HepG2 (cell line): ENCODE results near the gene AIP. TPM values are rescaled to one million over a fixed set of nuclear protein-coding genes. Genes with fewer than 3 reads are reported as not detected.

Experiments
- ARNT2 ChIP-seq: sonication (generic); formaldehyde crosslinking; IDR thresholded peaks from 2 replicates; pipeline ENCODE4 v1.8.0; 2022; ENCODE audit warnings: mild to moderate bottlenecking, low read depth, missing genetic modification reagents, moderate library complexity
- BCL6 ChIP-seq: IDR thresholded peaks from 2 replicates; pipeline ENCODE4 v1.6.1; 2016; ENCODE audit warnings: missing genetic modification reagents, missing compliant biosample characterization
- DZIP1 ChIP-seq: sonication (generic); formaldehyde crosslinking; IDR thresholded peaks from 2 replicates; pipeline ENCODE4 v1.5.0; 2020; ENCODE audit warnings: mild to moderate bottlenecking, missing genetic modification reagents
- ELF1 ChIP-seq: sonication (generic); formaldehyde crosslinking; IDR thresholded peaks from 2 replicates; pipeline ENCODE4 v1.4.0; 2020; ENCODE audit warnings: missing genetic modification reagents
- ESRRA ChIP-seq: sonication (generic); formaldehyde crosslinking; IDR thresholded peaks from 2 replicates; pipeline ENCODE4 v1.5.1; 2020; ENCODE audit warnings: mild to moderate bottlenecking, low read depth, missing genetic modification reagents
- GFI1 ChIP-seq: sonication (generic); formaldehyde crosslinking; IDR thresholded peaks from 2 replicates; pipeline ENCODE4 v1.5.0; 2020; ENCODE audit warnings: missing genetic modification reagents, mild to moderate bottlenecking, borderline replicate concordance
- HIVEP1 ChIP-seq: sonication (generic); formaldehyde crosslinking; IDR thresholded peaks from 2 replicates; pipeline ENCODE4 v1.4.0; 2020; ENCODE audit warnings: mild to moderate bottlenecking, missing genetic modification reagents
- HOXA9 ChIP-seq: sonication (generic); formaldehyde crosslinking; IDR thresholded peaks from 2 replicates; pipeline ENCODE4 v1.8.1; 2022; ENCODE audit warnings: missing genetic modification reagents, mild to moderate bottlenecking, moderate library complexity, borderline replicate concordance
- LBX2 ChIP-seq: sonication (generic); formaldehyde crosslinking; IDR thresholded peaks from 2 replicates; pipeline ENCODE4 v1.5.0; 2020; ENCODE audit warnings: missing genetic modification reagents, mild to moderate bottlenecking, borderline replicate concordance
- MAZ ChIP-seq, 2 experiments: sonication (generic) in 1 of 2; formaldehyde crosslinking in 1 of 2; IDR thresholded peaks; 2 replicates each; pipeline versions ENCODE4 v1.5.0 to v1.6.1; 2012 to 2020; ENCODE audit warnings: low read depth in 2 of 2, mild to moderate bottlenecking in 2 of 2, borderline replicate concordance in 1 of 2, improper control_type of control experiment in 1 of 2, low read length in 1 of 2, missing genetic modification reagents in 1 of 2, moderate library complexity in 1 of 2
- PHB2 ChIP-seq: fragments of 450-650 bp; IDR thresholded peaks from 2 replicates; pipeline ENCODE4 v1.6.1; 2018; ENCODE audit not compliant: partially characterized antibody
- SIN3B ChIP-seq: fragments of 150-350 bp; IDR thresholded peaks from 2 replicates; pipeline ENCODE4 v1.6.1; 2014; ENCODE audit warnings: low read length
- SMAD9 ChIP-seq: sonication (generic); formaldehyde crosslinking; IDR thresholded peaks from 2 replicates; pipeline ENCODE4 v1.5.1; 2020; ENCODE audit warnings: mild to moderate bottlenecking, missing genetic modification reagents
- SMARCC2 ChIP-seq: fragments of 450-650 bp; IDR thresholded peaks from 2 replicates; pipeline ENCODE4 v1.6.1; 2017; ENCODE audit warnings: antibody characterized with exemption, mild to moderate bottlenecking
- TAF1 ChIP-seq: sonication (generic); formaldehyde crosslinking; IDR thresholded peaks from 2 replicates; pipeline ENCODE4 v1.4.0; 2020; ENCODE audit warnings: missing genetic modification reagents
- ZBTB7A ChIP-seq: sonication (generic); formaldehyde crosslinking; IDR thresholded peaks from 2 replicates; pipeline ENCODE4 v1.8.0; 2022; ENCODE audit warnings: mild to moderate bottlenecking, missing genetic modification reagents
- ZFP37 ChIP-seq: sonication (generic); formaldehyde crosslinking; IDR thresholded peaks from 2 replicates; pipeline ENCODE4 v1.4.0; 2020; ENCODE audit warnings: missing genetic modification reagents, borderline replicate concordance
- ZNF225 ChIP-seq: sonication (generic); formaldehyde crosslinking; IDR thresholded peaks from 2 replicates; pipeline ENCODE4 v1.4.0; 2020; ENCODE audit warnings: mild to moderate bottlenecking, missing genetic modification reagents
- ZNF263 ChIP-seq: sonication (generic); formaldehyde crosslinking; IDR thresholded peaks from 2 replicates; pipeline ENCODE4 v1.4.0; 2020; ENCODE audit warnings: missing genetic modification reagents
- ZNF30 ChIP-seq: sonication (generic); formaldehyde crosslinking; IDR thresholded peaks from 2 replicates; pipeline ENCODE4 v1.5.0; 2020; ENCODE audit warnings: mild to moderate bottlenecking, missing genetic modification reagents
- ZNF572 ChIP-seq: sonication (generic); formaldehyde crosslinking; IDR thresholded peaks from 2 replicates; pipeline ENCODE4 v1.5.1; 2020; ENCODE audit warnings: mild to moderate bottlenecking, missing genetic modification reagents
- ZNF672 ChIP-seq: sonication (generic); formaldehyde crosslinking; IDR thresholded peaks from 2 replicates; pipeline ENCODE4 v1.8.1; 2022; ENCODE audit warnings: missing genetic modification reagents
- ZNF766 ChIP-seq: sonication (generic); formaldehyde crosslinking; IDR thresholded peaks from 2 replicates; pipeline ENCODE4 v1.5.0; 2020; ENCODE audit warnings: missing genetic modification reagents, borderline replicate concordance
- polyA plus RNA-seq, 8 experiments: library from polyadenylated mRNA; depleted of rRNA in 3 of 8; stranded (reverse) in 7 of 8; unstranded in 1 of 8; fragments of >200 nt; fragmentation: Illumina TruSeq in 4 of 8; extraction: Trizol in 4 of 8; gene quantifications; 2 replicates each; pipeline versions ENCODE4 v1.2.1 to v1.2.3, GENCODE V29; 2011 to 2016; ENCODE audit warnings: low read depth in 4 of 8, missing spikeins in 1 of 8, mixed read lengths in 1 of 8; ENCODE audit not compliant: insufficient read depth in 1 of 8
- total RNA-seq, 5 experiments: library from RNA; depleted of rRNA; stranded (reverse); fragments of >200 nt; fragmentation: Illumina TruSeq; extraction: Trizol; gene quantifications; 2 replicates each; pipeline ENCODE4 v1.2.3, GENCODE V29; 2016; ENCODE audit warnings: low read depth in 1 of 5
- TF ChIP-seq, protein P1 (sequence below), 2 experiments: fragments of 450-650 bp in 1 of 2; sonication (generic) in 1 of 2; formaldehyde crosslinking; IDR thresholded peaks; 2 replicates each; pipeline versions ENCODE4 v1.5.0 to v1.8.0; 2020 to 2022; ENCODE audit warnings: mild to moderate bottlenecking in 1 of 2, missing genetic modification reagents in 1 of 2
- TF ChIP-seq, protein P2 (sequence below): sonication (generic); formaldehyde crosslinking; IDR thresholded peaks from 2 replicates; pipeline ENCODE4 v1.8.0; 2022; ENCODE audit warnings: low read depth, missing genetic modification reagents

AIP gene
- total and polyA plus RNA-seq, 2 of the 13 experiments (the other 11 are each of a cell fraction or from before 2014, with no cell fraction given): 51.8 to 110 TPM

DNA sequence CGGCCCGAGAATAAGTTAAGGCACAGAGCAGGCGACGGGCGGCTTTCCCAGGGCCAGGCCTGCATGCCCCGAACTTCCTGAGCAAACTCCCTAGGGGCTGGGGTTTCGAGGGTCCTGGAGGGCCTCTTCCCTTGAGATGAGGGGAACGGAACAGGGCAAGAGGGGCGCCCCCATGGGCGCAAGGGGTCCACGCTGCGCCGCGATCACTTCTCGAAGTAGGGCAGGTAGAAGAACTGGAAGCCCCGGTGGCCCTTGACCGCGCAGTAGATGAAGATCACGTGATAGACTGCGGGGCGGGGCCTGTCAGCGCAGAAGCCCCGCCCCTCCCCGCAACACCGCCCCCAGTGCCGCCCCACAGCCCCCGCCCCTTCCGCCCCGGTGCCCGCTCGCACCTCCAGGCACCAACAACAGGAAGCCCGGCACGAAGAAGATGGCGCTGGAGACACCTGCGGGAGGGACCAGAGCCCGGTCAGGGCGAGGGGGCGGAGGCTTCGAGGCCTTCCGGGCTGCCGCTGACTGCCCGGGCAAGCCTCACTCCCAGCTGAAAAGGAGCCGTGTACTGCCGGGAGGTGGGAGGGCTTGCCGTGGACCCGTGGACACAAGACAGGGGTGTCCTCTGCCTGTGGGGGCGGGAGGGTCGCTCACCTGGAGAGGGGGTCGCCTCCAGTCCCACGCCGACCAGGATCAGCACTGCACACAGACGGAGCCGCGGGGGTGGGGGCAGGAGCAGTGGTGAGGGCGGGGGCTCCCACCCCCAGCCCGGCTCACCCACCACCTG lies 18.2 kb upstream of the AIP start (continued):
- TF ChIP-seq LBX2 (CRISPR knock-in tag) (no peak), SIN3B (no peak), ZNF572 (CRISPR knock-in tag) (no peak), ELF1 (CRISPR knock-in tag) (peak; percentile 78), ZNF263 (CRISPR knock-in tag) (no peak), HIVEP1 (CRISPR knock-in tag) (0 out of 2 replicates have a peak, but pooled peaks have one; percentile 3), DZIP1 (CRISPR knock-in tag) (no peak), ESRRA (CRISPR knock-in tag) (peak; percentile 69; the same call in 1 of the 2 replicates), BCL6 (no peak), SMARCC2 (no peak), SMAD9 (CRISPR knock-in tag) (peak; percentile 38; the same call in 1 of the 2 replicates), ZNF672 (CRISPR knock-in tag) (no peak), ZFP37 (0 out of 2 replicates have a peak, but pooled peaks have one; percentile 12), GFI1 (CRISPR knock-in tag) (no peak), ZNF30 (CRISPR knock-in tag) (no peak), MAZ (IDR thresholded peaks at IDR 0.05; ENCODE audit: borderline replicate concordance, low read depth, low read length) (peak; percentile 54; the same call in 1 of the 2 replicates), MAZ (CRISPR knock-in tag; IDR thresholded peaks at IDR 0.05; ENCODE audit: low read depth) (0 out of 2 replicates have a peak, but pooled peaks have one; percentile 54), ARNT2 (peak; percentile 73; the same call in 1 of the 2 replicates), PHB2 (no peak), ZNF766 (CRISPR knock-in tag) (no peak), TAF1 (CRISPR knock-in tag) (peak; percentile 83; the same call in 1 of the 2 replicates), HOXA9 (CRISPR knock-in tag) (0 out of 2 replicates have a peak, but pooled peaks have one; percentile 64), ZNF225 (no peak), ZBTB7A (CRISPR knock-in tag) (no peak)
- TF ChIP-seq, protein P1, sequence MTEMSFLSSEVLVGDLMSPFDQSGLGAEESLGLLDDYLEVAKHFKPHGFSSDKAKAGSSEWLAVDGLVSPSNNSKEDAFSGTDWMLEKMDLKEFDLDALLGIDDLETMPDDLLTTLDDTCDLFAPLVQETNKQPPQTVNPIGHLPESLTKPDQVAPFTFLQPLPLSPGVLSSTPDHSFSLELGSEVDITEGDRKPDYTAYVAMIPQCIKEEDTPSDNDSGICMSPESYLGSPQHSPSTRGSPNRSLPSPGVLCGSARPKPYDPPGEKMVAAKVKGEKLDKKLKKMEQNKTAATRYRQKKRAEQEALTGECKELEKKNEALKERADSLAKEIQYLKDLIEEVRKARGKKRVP (CRISPR knock-in tag; IDR thresholded peaks at IDR 0.05): peak in 1 of 2 experiments; percentile 52; a peak in 1 of 4 replicates
- TF ChIP-seq, protein P2, sequence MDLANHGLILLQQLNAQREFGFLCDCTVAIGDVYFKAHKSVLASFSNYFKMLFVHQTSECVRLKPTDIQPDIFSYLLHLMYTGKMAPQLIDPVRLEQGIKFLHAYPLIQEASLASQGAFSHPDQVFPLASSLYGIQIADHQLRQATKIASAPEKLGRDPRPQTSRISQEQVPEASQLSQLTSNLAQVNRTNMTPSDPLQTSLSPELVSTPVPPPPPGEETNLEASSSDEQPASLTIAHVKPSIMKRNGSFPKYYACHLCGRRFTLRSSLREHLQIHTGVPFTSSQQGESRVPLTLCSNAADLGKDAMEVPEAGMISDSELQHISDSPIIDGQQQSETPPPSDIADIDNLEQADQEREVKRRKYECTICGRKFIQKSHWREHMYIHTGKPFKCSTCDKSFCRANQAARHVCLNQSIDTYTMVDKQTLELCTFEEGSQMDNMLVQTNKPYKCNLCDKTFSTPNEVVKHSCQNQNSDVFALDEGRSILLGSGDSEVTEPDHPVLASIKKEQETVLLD: peak; percentile 83
